Coronary artery (tissue), 2 donors: ENCODE results near the gene LGALSL.

Experiments
- DNase-seq: peaks from one replicate; pipeline ENCODE4 v3.0.0-alpha.2; 2017; ENCODE audit warnings: low spot score
- H3K27ac ChIP-seq, 2 donors: fragments of 200-600 bp; sonication (generic); one replicate each; pipeline ENCODE4 v1.5.1; 2016 to 2019
- H3K4me3 ChIP-seq: fragments of 200-600 bp; sonication (generic); 2 replicates; pipeline ENCODE4 v1.5.1; 2016; ENCODE audit warnings: mild to moderate bottlenecking, moderate library complexity
- CTCF ChIP-seq: fragments of 200-600 bp; sonication (generic); IDR thresholded peaks from one replicate; pipeline ENCODE4 v1.5.1; 2019; ENCODE audit warnings: antibody characterized with exemption

The LGALSL gene

GRCh38 chr2:64414736-64415435 is 39.1 kb upstream of the LGALSL start:
- Histone ChIP-seq H3K4me3 (no peak overlapping the region), H3K27ac (no peak overlapping the region)
- no peak for TF ChIP-seq CTCF
- DNase-seq: no peak

GRCh38 chr2:64417624-64418023 is 36.3 kb upstream of the LGALSL start:
- Histone ChIP-seq H3K27ac (no peak overlapping the region), H3K4me3 (no peak overlapping the region)
- TF ChIP-seq CTCF: no peak
- DNase-seq: no peak

- Histone ChIP-seq H3K4me3 (no peak overlapping the region), H3K27ac (peak overlapping the region in 1 of 2 donors; percentile 9)
- DNase-seq: no peak
- TF ChIP-seq CTCF: no peak
These were observed 34.3 kb upstream of the LGALSL start for GRCh38 chr2:64419596-64420165.

GRCh38 chr2:64420677-64421076 is 33.3 kb upstream of the LGALSL start:
- no peak overlapping the region for H3K4me3 ChIP-seq
- no peak for DNase-seq
- H3K27ac ChIP-seq: peak overlapping the region in 1 of 2 donors; percentile 9
- TF ChIP-seq CTCF: no peak

- no peak overlapping the region for H3K4me3 ChIP-seq
- TF ChIP-seq CTCF: no peak
- no peak for DNase-seq
- no peak overlapping the region for H3K27ac ChIP-seq
These were observed 32.8 kb upstream of the LGALSL start for GRCh38 chr2:64421201-64421600.

GRCh38 chr2:64422466-64422865 is 31.5 kb upstream of the LGALSL start:
- Histone ChIP-seq H3K27ac (no peak overlapping the region), H3K4me3 (no peak overlapping the region)
- no peak for DNase-seq
- TF ChIP-seq CTCF: no peak

- no peak for TF ChIP-seq CTCF
- DNase-seq: no peak
These were observed 30.7 kb upstream of the LGALSL start for GRCh38 chr2:64423303-64423702.

More at GRCh38 chr2:64423303-64423702, 30.7 kb upstream of the LGALSL start:
- no peak overlapping the region for H3K27ac ChIP-seq
- H3K4me3 ChIP-seq: no peak overlapping the region
